Caco-2 (cell line): Measurements from ENCODE around the gene LYVE1. TPM values are rescaled to one million over a fixed set of nuclear protein-coding genes. Genes with fewer than 3 reads are reported as not detected.

ENCODE experiments used
- BruUV-seq: library from RNA; stranded (reverse); fragments of 400-500 nt; replicated peaks from 2 replicates; lab custom pipeline; 2021; lab: Mats Ljungman, UMichigan
- CTCF ChIA-PET: fragments of 300-600 bp; sonication (Branson Sonifier 250); formaldehyde crosslinking; loops from one replicate; lab custom pipeline; 2022; ENCODE audit warnings: antibody characterized with exemption; lab: Charles Lee
- POLR2A ChIA-PET: fragments of 300-600 bp; sonication (Branson Sonifier 250); formaldehyde crosslinking; loops from one replicate; lab custom pipeline; 2022; ENCODE audit warnings: antibody characterized with exemption; lab: Charles Lee
- DNase-seq, 2 experiments: peaks; one replicate each; pipeline versions ENCODE4 v3.0.0 to v3.0.0-alpha.2; 2020 to 2022
- H3K27me3 ChIP-seq: replicated peaks from 2 replicates; pipeline ENCODE4 v1.6.0; 2011; ENCODE audit warnings: low read length; ENCODE audit not compliant: control insufficient read depth, insufficient read depth
- H3K36me3 ChIP-seq: 2 replicates; pipeline ENCODE4 v1.5.1; 2011; ENCODE audit warnings: low read length; ENCODE audit not compliant: control insufficient read depth, insufficient read depth
- H3K4me1 ChIP-seq: fragments of 250-450 bp; sonication (Bioruptor Pico); 2 replicates; pipeline ENCODE4 v1.5.1; 2020; ENCODE audit warnings: mild to moderate bottlenecking
- H3K4me3 ChIP-seq: 2 replicates; pipeline ENCODE4 v1.5.1; 2011; ENCODE audit warnings: low read depth, mild to moderate bottlenecking, control low read depth, low read length
- H3K9me3 ChIP-seq: fragments of 250-450 bp; sonication (Bioruptor Pico); 2 replicates; pipeline ENCODE4 v1.5.1; 2020; ENCODE audit warnings: mild to moderate bottlenecking, moderate library complexity
- H3K27ac Mint-ChIP-seq: one replicate; pipeline ENCODE4 v1.8.0; 2022; ENCODE audit warnings: mixed read lengths; ENCODE audit not compliant: unreplicated experiment
- H3K27me3 Mint-ChIP-seq: one replicate; pipeline ENCODE4 v1.8.0; 2022; ENCODE audit warnings: mixed read lengths; ENCODE audit not compliant: insufficient read depth, unreplicated experiment
- H3K36me3 Mint-ChIP-seq: one replicate; pipeline ENCODE4 v1.8.0; 2022; ENCODE audit warnings: mild to moderate bottlenecking, mixed read lengths; ENCODE audit not compliant: insufficient read depth, unreplicated experiment
- H3K4me1 Mint-ChIP-seq: one replicate; pipeline ENCODE4 v1.8.0; 2022; ENCODE audit warnings: low read depth, mixed read lengths; ENCODE audit not compliant: unreplicated experiment
- H3K4me3 Mint-ChIP-seq: one replicate; pipeline ENCODE4 v1.8.0; 2022; ENCODE audit warnings: mild to moderate bottlenecking, moderate library complexity, mixed read lengths; ENCODE audit not compliant: unreplicated experiment
- H3K9me3 Mint-ChIP-seq: one replicate; pipeline ENCODE4 v1.8.0; 2022; ENCODE audit warnings: mixed read lengths; ENCODE audit not compliant: unreplicated experiment
- intact Hi-C: fragments of 100-400 bp; cut with micrococcal nuclease; formaldehyde crosslinking; loops from one replicate; pipeline ENCODE4 v1.10.0; 2022; ENCODE audit not compliant: unreplicated experiment
- total RNA-seq: library from RNA; stranded (reverse); gene quantifications from 2 replicates; pipeline ENCODE4 v1.2.3, GENCODE V29; 2022
- TF ChIP-seq, protein P1 (sequence below), 2 experiments: fragments of 200-600 bp in 1 of 2; IDR thresholded peaks; 1 replicate in 1 of 2; 2 replicates in 1 of 2; pipeline versions ENCODE4 v1.5.1 to v1.8.0; 2011 to 2022; ENCODE audit warnings: antibody characterized with exemption in 1 of 2, control low read depth in 1 of 2, inconsistent platforms in 1 of 2, low read depth in 1 of 2, low read length in 1 of 2, mild to moderate bottlenecking in 1 of 2, moderate library complexity in 1 of 2; ENCODE audit not compliant: insufficient read depth in 1 of 2, severe bottlenecking in 1 of 2, unreplicated experiment in 1 of 2

The LYVE1 gene
- total RNA-seq, 1 experiment from 2014 or later, result not detected

DNA sequence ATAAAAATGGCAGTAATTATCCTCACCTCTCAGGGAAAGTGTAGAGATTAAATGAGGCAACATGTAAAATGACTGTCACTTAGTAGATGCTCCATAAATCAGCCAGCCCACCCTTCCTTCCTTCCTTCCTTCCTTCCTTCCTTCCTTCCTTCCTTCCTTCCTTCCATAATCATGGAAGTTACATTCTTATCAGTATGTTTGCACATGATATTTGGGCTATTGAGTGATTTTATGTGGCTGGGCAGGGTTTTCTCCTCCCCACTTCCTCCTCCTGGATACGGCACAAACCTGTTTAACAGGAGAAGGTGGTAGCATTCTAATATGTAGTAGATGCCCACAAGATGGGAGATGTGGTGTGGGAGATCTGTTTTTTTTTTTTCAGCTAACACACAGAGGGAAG lies 11.9 kb downstream of the LYVE1 start:
- H3K9me3 Mint-ChIP-seq, result peaks cover 10% of the 10 kb centered on the region
- DNase-seq, result no peak
- H3K36me3 Mint-ChIP-seq, result no peaks in the 10 kb centered on the region
- no peak overlapping the region for H3K27ac Mint-ChIP-seq
- BruUV-seq, result no TSS peak
- peaks cover 11% of the 10 kb centered on the region for H3K9me3 ChIP-seq
- H3K27me3 ChIP-seq, result no peaks in the 10 kb centered on the region
- ChIA-PET CTCF (no interaction called here), POLR2A (no interaction called here)
- peaks cover 19% of the 10 kb centered on the region for H3K4me1 Mint-ChIP-seq
- H3K4me3 ChIP-seq, result no peak overlapping the region
- H3K36me3 ChIP-seq, result no peaks in the 10 kb centered on the region
- TF ChIP-seq, protein P1, sequence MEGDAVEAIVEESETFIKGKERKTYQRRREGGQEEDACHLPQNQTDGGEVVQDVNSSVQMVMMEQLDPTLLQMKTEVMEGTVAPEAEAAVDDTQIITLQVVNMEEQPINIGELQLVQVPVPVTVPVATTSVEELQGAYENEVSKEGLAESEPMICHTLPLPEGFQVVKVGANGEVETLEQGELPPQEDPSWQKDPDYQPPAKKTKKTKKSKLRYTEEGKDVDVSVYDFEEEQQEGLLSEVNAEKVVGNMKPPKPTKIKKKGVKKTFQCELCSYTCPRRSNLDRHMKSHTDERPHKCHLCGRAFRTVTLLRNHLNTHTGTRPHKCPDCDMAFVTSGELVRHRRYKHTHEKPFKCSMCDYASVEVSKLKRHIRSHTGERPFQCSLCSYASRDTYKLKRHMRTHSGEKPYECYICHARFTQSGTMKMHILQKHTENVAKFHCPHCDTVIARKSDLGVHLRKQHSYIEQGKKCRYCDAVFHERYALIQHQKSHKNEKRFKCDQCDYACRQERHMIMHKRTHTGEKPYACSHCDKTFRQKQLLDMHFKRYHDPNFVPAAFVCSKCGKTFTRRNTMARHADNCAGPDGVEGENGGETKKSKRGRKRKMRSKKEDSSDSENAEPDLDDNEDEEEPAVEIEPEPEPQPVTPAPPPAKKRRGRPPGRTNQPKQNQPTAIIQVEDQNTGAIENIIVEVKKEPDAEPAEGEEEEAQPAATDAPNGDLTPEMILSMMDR (IDR thresholded peaks at IDR 0.05; ENCODE audit: insufficient read depth in 1 of 2, low read depth in 1 of 2, low read length in 1 of 2, severe bottlenecking in 1 of 2, unreplicated experiment in 1 of 2), result no peak
- H3K4me3 Mint-ChIP-seq, result no peak overlapping the region
- no peaks in the 10 kb centered on the region for H3K27me3 Mint-ChIP-seq
- intact Hi-C loops, result no loop called here
- peaks cover 16% of the 10 kb centered on the region; the same call in 1 of the 2 replicates for H3K4me1 ChIP-seq

DNA sequence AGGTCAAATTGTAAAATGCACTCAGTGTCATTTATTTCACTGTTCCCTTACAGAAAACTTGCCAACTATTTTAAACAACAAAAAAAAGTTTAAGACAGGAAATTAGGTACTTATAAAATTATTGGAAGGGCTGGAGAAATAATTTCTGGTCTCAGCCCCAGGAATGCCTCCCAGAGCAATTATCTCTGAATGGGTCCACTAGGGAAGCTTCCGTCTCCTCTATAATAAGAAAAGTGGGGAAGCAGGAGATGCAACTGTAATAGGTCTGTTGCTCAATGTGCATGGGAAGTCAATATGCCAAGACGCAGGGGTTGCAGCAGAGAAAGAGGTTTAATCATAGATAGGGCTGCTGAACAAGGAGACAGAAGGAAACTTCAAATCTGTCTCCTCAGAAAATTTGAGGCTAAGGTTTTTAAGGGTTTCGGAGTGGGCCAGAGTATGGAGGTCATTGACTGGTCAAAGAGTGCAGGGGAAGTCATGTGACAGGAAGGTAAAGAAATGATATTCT lies 16.6 kb downstream of the LYVE1 start:
- TF ChIP-seq, protein P1 (IDR thresholded peaks at IDR 0.05; ENCODE audit: insufficient read depth in 1 of 2, low read depth in 1 of 2, low read length in 1 of 2, severe bottlenecking in 1 of 2, unreplicated experiment in 1 of 2), result no peak
- Mint-ChIP-seq H3K4me3 (no peak overlapping the region), H3K27me3 (no peaks in the 10 kb centered on the region), H3K4me1 (peaks cover 6% of the 10 kb centered on the region), H3K27ac (no peak overlapping the region), H3K9me3 (peaks cover 16% of the 10 kb centered on the region), H3K36me3 (no peaks in the 10 kb centered on the region)
- Histone ChIP-seq H3K4me1 (no peaks in the 10 kb centered on the region), H3K9me3 (peaks cover 12% of the 10 kb centered on the region), H3K27me3 (no peaks in the 10 kb centered on the region), H3K36me3 (no peaks in the 10 kb centered on the region), H3K4me3 (no peak overlapping the region)
- no peak for DNase-seq
- intact Hi-C loops, result no loop called here
- POLR2A ChIA-PET, result no interaction called here
- CTCF ChIA-PET, result no interaction called here
- BruUV-seq, result no TSS peak

DNA sequence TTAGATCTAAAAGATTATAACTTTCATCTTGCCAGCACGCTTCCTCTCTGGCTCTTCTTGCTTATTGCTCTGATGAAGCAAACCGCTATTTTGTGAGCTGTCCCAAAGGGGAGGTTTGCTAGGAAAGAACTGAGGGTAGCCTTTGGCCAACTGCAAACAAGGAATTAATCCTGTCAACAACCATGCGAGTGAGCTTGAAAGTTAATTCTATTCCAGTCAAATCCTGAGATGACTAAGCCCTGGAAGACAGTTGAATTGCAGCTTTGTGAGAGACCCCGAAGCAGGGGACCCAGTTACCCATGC lies 17.2 kb downstream of the LYVE1 start:
- Mint-ChIP-seq H3K4me3 (no peak overlapping the region), H3K36me3 (no peaks in the 10 kb centered on the region), H3K27ac (no peak overlapping the region), H3K9me3 (peaks cover 16% of the 10 kb centered on the region), H3K27me3 (no peaks in the 10 kb centered on the region), H3K4me1 (no peaks in the 10 kb centered on the region)
- intact Hi-C loops, result no loop called here
- no peak for DNase-seq
- Histone ChIP-seq H3K36me3 (no peaks in the 10 kb centered on the region), H3K9me3 (peaks cover 12% of the 10 kb centered on the region), H3K27me3 (no peaks in the 10 kb centered on the region), H3K4me3 (no peak overlapping the region), H3K4me1 (no peaks in the 10 kb centered on the region)
- BruUV-seq, result no TSS peak
- ChIA-PET CTCF (no interaction called here), POLR2A (no interaction called here)
- TF ChIP-seq, protein P1 (IDR thresholded peaks at IDR 0.05; ENCODE audit: insufficient read depth in 1 of 2, low read depth in 1 of 2, low read length in 1 of 2, severe bottlenecking in 1 of 2, unreplicated experiment in 1 of 2), result no peak
